ENCODE results near the gene SH3PXD2A.
"Not testable (repeated sequence)": the region's sequence is repeated elsewhere in the genome, so short reads cannot be mapped to it uniquely, and the experiment has no call there.

The SH3PXD2A gene

DNA sequence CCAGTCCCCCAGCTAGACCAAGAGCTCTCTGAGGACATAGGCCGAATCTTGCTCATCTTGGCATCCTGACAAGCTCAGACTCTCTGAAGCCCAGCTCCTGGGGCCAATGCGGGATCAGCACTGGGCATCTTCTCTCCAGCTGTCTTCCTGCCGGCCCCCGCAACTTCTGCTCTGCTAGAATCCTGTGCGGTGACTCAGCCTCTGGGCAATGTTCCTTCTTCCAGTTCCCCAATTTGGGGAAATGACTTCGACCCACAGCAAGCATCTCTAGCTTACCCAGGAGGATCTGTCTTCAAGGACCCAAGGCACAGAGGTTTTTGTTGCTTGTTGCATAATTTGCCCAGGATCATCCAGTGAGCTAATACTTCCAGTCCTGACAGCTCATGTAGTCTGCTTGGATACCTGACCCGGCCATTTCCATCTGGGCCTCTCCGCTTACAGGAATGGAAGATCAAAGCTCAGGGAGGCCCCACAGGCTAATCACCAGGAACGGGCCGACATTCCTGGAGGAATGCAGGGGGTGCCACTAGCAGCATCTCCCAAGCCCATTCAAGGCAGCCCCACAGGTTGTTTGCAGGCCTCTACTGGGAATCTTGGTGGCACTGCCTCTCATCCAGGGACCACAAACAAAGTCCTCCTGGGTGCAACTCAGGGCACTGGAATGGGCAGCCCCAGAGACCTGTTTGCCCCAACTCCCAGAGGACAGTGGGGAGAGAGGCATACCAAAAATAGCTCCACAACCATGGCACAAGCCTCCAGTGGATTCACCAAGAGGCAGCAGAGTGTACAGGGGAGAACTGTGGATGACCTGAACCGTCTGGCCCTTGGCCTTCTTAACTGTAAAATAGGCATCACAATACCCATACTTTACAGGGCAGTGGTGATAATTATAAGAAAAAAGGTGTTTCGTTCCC lies 210.0 kb downstream of the SH3PXD2A start:
- DNase-seq (ENCODE audit: low spot score): no peak

DNA sequence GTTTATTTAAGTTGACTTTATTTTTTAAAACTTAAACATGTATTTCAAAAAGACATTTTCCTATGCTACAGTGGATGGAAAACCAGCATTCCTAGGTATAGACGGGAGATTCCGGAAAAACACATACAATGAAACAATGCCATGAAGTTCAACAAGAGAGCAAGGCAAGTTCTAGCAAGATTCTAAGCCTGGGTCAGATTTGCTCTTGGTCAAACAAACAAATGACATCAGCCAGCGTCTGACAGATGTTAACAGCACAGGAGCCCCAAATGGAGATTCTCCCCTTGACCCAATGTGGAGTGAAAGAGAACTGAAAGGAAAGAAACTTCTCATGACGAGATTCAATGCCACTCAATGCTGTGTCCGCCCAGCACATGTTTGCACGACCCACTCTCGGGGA lies 212.0 kb downstream of the SH3PXD2A start:
- no peak for DNase-seq (ENCODE audit: low spot score)

DNA sequence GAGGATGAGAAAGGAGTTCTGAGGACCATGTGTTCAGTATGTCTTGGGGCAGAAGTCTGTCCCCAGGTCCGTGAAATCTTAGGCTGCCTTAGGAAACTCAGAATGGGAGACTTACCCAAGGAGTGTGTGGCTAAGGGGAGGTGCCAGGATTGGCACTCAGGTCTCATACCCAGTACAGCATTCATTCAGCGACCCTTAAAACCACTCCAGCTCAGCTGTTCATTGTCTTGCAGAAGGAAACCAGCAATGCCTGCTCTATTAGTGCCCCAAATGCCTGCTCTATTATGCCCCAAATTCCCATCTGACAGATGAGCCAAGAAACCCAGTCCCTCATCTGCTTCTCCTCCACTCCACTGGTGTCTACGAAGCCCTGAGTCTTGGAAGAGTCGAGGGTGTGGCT lies 214.1 kb downstream of the SH3PXD2A start:
- no peak for DNase-seq (ENCODE audit: low spot score)

DNA sequence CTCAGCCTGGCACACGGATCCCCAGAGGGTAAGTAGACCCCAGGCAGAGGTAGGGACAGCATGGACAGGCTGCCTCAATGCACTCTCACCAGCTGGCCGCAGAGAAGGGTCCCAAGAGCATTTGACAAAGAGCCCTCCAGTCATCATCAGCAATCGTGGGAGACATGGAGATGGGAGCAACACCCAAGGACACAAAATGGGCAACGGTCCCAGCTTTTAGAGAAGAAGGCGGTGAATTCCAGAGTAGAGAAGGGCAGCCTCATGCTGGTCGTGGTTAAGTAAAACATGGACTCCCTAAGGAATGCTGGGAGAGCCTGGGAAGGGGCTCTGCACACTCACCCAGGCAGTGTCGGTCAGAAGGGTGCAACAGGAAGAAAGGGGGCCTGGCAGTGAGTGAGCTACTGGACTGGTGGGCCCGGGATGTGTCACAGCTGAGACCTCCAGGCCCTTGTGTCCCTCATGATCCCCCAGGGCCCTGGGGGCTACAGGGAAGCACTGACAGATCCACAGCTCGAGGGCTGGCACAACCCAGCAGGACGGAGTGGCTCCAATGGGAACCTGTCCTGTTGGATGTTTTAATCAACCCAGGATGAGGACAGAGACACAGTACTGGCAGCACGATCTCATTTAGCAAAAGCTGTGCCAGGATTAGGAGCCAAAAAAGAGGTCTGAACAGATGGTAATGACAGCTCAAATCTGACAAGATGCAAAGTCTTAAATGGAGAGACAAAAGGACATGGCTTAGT lies 214.8 kb downstream of the SH3PXD2A start:
- DNase-seq (ENCODE audit: low spot score): no peak

DNA sequence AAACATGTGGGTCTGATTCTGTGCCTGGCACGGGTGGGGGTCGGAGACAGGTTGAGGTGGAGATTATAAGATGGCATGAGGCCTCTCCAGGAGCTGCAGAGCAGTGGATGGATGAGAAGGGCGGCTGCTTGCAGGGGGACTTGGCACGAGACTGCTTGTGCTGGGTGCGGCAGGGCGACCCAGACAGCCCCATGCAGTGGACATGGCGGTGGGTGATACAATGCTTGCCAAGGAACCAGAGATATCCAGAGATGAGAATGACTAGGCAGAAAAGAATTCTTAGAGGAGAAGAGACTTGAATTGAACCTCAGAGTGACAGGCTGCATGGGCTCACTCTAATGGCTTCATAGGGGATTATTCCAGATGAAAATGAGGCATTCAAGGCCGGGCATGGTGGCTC lies 216.4 kb downstream of the SH3PXD2A start:
- DNase-seq (ENCODE audit: low spot score): no peak

DNA sequence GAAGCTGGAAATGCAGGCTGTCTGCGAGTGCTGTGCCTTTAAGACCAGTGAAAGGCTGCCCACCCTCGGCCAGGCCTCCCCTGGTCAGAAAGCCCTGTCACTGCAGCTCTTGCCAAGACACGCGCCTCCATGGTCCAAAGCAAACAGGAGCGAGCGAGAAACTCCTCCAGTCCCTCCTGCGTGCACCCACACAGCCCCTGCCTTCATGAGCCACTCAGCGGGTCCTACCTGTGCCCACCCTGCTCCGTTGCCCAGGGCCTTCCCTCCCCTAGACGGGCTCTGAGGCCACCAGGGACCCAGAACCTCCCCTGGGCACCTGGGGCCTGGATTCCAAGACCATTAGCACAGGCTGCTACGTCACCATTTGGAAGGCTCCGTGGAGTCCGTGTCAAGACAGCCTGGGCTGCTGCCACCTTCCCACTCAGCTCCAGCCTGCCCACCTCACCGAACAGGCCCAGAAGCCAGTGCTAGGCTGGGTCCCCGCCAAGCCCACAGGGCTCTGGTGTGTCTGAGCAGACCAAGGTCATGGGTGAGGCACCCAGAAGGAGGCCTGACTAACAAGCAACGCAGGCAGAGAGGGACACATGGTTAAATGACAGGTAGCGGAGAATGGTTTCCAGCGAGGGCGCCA lies 217.3 kb downstream of the SH3PXD2A start:
- no peak for DNase-seq (ENCODE audit: low spot score)

DNA sequence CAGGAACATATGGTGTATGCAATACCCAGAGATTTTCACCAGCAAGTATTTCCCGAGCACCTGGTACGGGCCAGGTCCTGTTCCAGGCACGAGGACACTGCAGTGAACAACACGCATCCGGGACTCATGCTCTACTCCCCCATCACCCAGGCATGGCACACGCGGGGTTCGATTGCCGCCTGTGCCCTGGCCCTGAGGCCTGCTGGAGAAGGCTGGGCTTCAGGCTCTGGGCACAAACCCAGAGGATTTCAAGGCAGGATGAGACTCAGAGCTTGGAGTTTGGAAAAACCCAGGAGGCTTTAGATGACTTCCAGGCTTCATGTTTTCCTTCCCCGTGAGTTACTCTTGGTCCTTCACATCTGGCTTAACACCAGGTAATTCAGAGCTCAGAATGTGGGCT lies 218.4 kb downstream of the SH3PXD2A start:
- DNase-seq (ENCODE audit: low spot score): no peak

DNA sequence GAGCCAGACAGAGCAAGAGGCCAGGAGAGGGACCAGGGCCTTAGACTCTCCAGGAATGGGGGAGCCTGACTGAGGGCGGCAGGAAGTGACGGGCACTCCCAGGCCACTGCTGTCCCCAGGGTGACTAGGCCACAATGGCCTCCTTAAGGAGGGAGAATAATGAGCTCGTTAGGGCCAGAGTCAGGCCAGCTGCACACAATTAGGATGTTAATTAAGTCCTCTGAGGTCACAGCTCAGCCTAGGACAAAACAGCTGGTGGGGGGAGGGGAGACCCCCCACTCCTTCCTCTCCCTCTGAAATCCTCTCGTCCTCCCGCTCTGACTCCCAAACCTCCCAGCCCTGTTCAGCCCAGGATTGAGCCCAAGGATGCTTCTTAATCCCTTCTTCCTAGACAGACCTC lies 218.9 kb downstream of the SH3PXD2A start:
- no peak for DNase-seq (ENCODE audit: low spot score)

DNA sequence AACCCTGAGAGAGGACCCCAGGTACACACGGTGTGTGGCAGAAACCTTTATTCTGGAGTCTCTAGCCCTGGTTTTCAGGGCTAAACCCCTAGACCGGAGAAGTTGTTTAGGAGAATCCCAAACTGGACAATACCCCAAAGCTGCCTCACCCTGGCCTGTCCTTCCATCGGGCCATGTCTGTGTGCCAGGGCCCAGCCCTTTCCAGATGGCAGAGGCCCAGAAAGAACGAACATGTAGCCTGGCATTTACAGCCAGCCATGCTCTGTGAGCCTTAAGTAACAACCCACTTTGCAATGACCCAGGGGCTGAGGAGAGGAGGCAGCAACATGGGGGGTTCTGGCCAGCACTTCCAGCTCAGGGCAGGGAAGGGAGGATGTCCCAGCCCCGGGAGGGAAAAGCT lies 219.8 kb downstream of the SH3PXD2A start:
- DNase-seq (ENCODE audit: low spot score): no peak

DNA sequence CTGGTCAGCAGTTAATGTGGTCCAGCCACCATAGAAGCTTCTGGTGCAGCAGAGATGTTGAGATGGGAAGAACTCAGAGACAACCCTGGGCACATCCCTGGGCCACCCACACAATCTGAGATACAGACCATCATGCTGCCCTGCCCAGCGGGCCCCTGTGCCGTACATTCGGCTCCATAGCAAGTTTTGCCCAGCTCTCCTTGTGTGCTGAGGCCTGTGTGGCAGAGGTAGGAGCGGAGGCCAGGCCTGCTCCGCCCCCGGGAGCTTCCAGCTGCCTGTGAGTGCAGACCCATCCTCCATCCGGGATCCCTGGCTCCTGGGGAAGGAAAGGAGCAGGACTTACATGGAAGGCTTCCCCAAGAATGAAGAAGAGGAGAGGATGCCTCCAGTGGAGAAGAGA lies 221.5 kb downstream of the SH3PXD2A start:
- DNase-seq (ENCODE audit: low spot score): no peak

DNA sequence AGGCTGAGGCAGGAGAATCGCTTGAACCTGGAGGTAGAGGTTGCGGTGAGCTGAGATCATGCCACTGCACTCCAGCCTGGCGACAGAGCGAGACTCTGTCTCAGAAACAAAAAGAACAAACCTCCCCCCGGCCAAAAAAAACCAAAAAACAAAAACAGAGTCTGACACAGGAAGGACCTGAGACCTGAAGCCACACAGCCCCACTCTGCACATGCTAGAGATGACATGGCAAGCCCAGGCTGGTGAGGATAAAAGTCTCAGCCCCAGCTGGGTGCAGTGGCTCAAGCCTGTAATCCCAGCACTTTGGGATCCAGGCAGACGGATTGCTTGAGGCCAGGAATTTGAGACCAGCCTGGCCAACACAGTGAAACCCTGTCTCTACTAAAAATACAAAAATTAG lies 222.5 kb downstream of the SH3PXD2A start:
- not testable (repeated sequence) for DNase-seq (ENCODE audit: low spot score)

DNA sequence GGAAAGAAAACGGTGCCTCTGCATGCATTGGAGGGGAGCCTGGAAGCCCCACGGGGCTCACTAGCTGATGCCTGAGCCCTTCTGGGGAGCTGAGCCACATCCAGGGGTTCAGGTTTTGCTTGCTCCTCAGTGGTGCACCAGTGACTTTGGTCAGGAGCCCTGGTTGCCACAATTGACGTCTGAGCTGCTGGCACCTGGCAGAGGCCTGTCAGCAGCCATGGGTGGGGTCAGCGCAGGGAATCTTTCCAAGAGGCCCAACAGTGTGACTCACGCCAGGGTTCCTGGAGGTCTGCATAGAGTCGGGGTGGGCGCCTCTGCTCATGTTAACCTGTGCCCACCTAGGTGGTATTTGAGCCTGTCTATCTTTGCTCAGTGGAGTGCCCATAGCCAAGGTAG lies 223.1 kb downstream of the SH3PXD2A start:
- no peak for DNase-seq (ENCODE audit: low spot score)

DNA sequence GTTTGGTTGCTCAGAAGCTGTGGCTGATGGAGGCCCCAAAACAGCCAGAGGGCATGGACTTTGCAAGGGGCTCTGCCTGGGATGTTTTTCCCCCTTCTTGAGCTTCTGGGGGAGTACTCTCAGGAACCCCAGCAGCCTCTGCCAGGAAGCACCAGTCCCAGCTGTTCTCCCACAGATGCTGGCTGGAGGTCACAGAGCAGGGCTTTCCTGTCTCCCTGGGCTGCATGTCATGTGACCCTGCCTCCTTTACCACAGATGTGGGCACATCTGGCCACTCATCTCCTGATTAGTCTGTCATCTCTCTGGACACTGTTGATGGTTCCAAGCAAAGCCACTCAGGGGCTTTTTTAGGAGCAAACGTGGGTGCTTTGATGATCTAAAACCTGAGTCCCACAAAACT lies 225.2 kb downstream of the SH3PXD2A start:
- no peak for DNase-seq (ENCODE audit: low spot score)

DNA sequence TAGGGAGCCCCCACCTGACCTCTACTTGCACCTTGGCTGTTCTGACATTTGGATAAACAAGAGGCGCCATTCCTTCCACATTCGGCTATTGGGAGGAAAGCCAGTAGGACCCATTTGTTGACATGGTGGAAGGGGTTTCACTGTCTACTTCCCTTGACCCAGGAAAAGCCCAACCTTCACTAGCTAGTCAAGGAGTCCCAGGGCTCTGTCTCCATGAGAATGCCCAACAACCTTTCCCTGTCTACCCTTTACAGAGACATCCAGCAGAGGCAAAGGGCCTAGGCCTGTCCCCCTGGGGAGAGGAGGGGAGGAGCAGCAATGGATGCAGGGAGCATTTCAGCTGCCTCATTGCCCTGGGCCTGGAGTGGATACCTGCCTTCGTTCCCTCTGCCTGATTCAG lies 225.8 kb downstream of the SH3PXD2A start:
- DNase-seq (ENCODE audit: low spot score): no peak

DNA sequence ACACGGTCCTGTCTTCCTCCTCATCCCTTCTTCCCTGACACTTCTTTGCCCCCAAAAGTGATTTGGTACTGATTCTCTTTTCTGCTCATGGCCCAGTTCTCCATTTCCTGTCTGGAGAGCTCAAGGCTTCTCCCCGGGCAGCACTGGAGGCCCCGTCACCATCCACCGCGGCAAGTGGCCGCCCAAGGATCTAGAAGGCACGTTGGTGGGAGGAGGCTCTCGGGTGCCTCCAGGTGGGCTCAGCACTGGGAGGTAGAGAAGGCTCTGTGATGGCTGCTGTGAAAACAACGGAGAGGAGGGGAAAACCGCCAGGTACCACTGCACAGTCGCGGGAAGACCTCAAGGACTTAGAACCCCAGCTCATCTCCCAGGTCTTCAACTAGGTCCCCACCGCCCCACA lies 227.5 kb downstream of the SH3PXD2A start:
- no peak for DNase-seq (ENCODE audit: low spot score)

DNA sequence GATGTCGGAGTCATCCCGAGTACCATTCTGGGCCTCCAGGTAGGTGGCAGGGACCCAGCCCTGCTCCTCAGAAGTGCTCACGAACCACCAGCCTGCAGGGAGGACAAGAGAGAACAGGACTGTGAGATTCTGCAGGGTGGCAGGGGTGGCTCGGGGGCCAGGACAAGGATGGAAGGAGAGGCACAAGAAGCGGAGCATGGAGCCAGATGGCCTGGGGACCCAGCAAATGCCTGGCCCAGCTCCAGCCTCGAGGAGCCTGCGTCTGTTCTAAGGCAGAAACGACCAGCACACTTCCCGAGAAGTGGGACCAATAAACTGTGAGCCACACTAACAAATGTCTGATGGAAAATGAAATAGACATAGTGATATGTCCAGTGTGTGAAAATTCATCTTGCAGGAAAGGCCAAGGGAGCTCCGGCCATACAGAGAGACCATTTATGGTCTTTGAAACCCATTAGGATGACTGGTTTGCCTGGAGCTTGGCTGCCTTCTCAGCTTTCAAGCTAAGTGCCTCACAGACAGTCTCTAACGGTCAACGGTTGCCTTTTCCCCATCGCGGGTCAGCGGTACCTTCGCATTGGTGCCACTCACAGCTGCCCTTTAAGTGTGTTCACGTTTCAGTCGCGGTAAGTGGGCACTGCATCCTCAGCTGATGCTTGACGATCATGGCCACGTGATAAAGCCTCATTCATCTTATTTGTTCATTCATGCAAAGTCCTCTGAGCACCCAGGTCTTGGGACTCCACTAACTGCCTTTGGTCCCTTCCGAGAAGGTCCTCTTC lies 228.1 kb downstream of the SH3PXD2A start:
- no peak for DNase-seq (ENCODE audit: low spot score)

DNA sequence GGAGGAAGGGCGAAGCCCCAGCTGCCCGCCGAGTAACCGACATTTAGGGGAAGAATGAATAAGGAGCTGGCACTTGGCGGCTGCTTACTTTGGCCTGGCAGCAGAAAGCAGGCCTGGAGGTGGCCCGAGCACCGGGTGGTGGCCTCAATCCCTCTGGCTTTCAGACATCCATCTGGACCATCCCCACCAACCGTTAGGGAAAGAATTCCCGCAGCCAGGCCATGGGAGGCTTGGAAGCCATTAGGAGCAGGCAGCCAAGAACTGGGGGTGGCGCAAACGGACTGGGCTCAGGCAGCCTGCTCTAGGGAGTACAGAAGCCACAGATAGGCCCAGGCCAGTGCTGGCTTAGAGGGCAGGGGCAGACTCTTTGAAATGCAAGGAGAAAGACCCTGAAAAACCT lies 229.2 kb downstream of the SH3PXD2A start:
- no peak for DNase-seq (ENCODE audit: low spot score)

DNA sequence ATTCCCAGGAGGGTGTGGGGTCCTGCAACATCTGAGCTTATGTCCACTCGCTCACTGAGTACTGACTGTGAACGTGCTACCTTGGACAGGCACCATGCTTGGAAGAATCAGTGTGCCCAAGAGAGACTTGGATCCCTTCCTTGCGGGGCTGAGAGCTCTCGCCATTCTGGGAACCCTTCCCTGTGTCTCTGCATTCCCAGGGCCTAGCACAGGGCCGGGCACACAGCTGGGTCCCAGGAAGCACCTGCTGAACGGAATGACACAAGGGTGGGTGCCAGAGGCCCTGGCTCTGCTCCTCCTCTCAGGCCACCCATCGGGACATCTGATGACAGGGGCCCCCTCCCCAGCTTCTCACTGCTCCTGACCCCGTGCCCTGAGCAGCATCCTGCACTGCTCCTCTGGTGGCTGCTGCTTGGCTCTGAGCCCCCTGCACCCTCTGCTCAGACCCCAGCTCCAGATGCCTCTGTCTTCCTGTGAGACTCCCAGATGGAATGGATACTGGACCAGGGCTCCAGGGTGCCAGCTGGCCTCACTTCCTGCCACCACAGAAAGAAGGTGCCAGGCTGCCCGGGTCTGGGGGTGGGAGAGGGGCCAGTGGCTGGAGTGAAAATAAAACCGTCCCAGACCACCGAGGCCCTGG lies 232.3 kb downstream of the SH3PXD2A start:
- no peak for DNase-seq (ENCODE audit: low spot score)

DNA sequence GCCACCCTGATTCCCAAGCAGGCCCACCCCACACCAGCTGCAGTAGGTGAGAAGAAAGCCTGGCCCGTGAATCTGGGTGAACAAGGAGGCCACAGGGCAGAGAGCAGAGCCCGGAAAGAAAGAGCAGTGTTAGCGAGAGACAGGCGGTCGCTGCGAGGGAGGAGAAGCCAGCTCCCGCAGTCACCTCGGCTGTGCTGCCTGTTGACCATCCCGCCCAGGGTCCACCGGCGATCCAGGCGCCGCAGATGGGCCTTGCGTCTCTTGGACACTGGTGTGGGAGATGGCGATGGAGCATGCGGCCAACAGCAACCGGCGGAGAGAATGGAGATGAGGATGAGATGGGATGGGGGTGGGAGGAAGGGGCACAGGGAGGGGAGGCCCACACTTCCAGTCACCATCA lies 233.1 kb downstream of the SH3PXD2A start:
- DNase-seq (ENCODE audit: low spot score): no peak

DNA sequence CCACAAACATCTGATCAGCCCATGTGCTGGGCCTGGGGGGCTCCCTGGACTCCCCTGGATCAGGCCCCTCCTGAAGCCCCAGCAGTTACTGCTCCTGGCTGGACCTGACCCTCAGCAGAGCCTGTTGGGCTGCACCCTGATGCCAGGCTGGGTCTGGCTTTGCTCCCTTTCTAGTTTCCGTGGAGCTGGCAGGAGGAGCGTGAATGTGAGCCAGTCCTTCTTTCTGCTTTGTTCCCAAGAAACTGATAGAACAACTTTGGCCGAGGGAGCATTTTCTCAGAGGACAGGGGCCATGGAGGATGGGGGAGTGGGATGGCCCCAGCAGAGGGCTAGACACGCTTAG lies 233.6 kb downstream of the SH3PXD2A start:
- no peak for DNase-seq (ENCODE audit: low spot score)

DNA sequence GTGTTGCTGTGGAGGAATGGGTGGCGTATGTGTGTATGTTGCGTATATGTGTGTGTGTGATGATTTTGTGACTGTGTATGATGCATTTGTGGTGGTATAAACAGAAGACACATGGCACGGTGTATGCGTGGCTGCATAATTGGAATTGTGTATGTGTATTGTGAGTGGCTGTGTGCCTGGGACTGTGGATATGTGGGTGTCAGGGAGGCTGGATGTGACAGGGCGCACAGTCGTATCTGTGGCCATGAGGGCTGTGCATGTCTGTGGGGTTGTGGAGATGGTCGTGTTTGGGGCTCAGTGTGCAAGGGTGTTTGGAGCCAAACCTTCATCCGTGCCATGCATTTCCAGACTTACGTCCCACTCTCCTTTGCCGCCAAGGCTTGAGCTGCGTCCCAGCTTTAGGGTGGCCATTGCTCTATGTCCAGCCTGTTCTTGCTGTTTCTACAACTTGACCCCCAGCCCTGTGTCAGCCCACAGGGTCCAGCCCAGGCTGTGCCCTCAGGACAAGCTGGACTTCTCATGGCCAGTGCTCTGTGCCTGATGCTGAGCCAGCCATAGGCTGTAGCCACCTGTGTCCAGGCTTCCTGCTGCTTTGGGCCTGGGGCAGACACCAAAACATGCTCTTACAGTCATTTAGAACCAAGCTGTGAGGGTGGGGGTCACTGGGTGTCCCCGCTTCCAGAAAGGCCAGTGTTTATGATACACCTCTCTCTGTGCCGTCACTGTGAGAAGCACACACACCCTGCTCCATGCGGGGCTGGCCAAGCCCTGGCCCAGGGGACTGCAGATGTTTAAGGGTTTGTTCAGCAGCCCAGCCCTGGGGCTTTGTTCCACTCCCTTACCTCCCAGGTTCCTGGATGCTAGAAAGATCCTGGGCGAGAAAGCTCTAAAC lies 234.2 kb downstream of the SH3PXD2A start:
- no peak for DNase-seq (ENCODE audit: low spot score)

Data from ecto neural progenitor cell (in vitro differentiated cells).